ENCODE measurements around the gene ELL2. TPM values are rescaled to one million over a fixed set of nuclear protein-coding genes. Genes with fewer than 3 reads are reported as not detected.

The ELL2 gene
- total and polyA plus RNA-seq, 2 of the 13 experiments (the other 11 are each of a cell fraction or from before 2014, with no cell fraction given): 78.9 to 97.1 TPM

- peak; percentile 66; the same call in 1 of the 2 replicates for TF ChIP-seq ZNF670 (CRISPR knock-in tag; IDR thresholded peaks at IDR 0.05; ENCODE audit: borderline replicate concordance)
- no peak for TF ChIP-seq HINFP (CRISPR knock-in tag; IDR thresholded peaks at IDR 0.05; ENCODE audit: low read depth)
- TF ChIP-seq NFIB (CRISPR knock-in tag; IDR thresholded peaks at IDR 0.05; ENCODE audit: borderline replicate concordance): no peak
- peak; percentile 86; the same call in 1 of the 2 replicates for TF ChIP-seq EHMT2 (IDR thresholded peaks at IDR 0.05; ENCODE audit: borderline replicate concordance, low read depth, low read length)
- peak; percentile 87 for TF ChIP-seq FOXO1 (CRISPR knock-in tag; IDR thresholded peaks at IDR 0.05)
- peak; percentile 95 for TF ChIP-seq ZEB1 (IDR thresholded peaks at IDR 0.05; ENCODE audit: insufficient replicate concordance, low read depth)
- TF ChIP-seq ATF5 (CRISPR knock-in tag; IDR thresholded peaks at IDR 0.05; ENCODE audit: low read depth): no peak
- TF ChIP-seq ISX (CRISPR knock-in tag; conservative IDR thresholded peaks at IDR 0.05): no peak
- peak; percentile 96 for TF ChIP-seq FOXA3 (CRISPR knock-in tag; IDR thresholded peaks at IDR 0.05)
- peak; percentile 91 for TF ChIP-seq ZNF331 (CRISPR knock-in tag; IDR thresholded peaks at IDR 0.05)
- TF ChIP-seq NR2C2 (CRISPR knock-in tag; IDR thresholded peaks at IDR 0.05; ENCODE audit: borderline replicate concordance): peak; percentile 78
- TF ChIP-seq E2F5 (CRISPR knock-in tag; conservative IDR thresholded peaks at IDR 0.05): no peak
- peak; percentile 87; the same call in 1 of the 2 replicates for TF ChIP-seq ZNF772 (CRISPR knock-in tag; IDR thresholded peaks at IDR 0.05)
- no peak for TF ChIP-seq SUZ12 (IDR thresholded peaks at IDR 0.05; ENCODE audit: low read depth, low read length)
- TF ChIP-seq MED1 (CRISPR knock-in tag; IDR thresholded peaks at IDR 0.05): peak; percentile 97
- TF ChIP-seq ZNF543 (CRISPR knock-in tag; IDR thresholded peaks at IDR 0.05): peak; percentile 72; the same call in 1 of the 2 replicates
- peak; percentile 96 for TF ChIP-seq IKZF5 (CRISPR knock-in tag; IDR thresholded peaks at IDR 0.05)
- no peak for TF ChIP-seq ZBTB2 (CRISPR knock-in tag; IDR thresholded peaks at IDR 0.05; ENCODE audit: low read depth)
- TF ChIP-seq ZNF616 (CRISPR knock-in tag; IDR thresholded peaks at IDR 0.05; ENCODE audit: low read depth): no peak
- peak; percentile 94 for TF ChIP-seq POGZ (CRISPR knock-in tag; IDR thresholded peaks at IDR 0.05)
- peak; percentile 98 for TF ChIP-seq NR2F2 (IDR thresholded peaks at IDR 0.05; ENCODE audit: borderline replicate concordance, low read depth)
- peak; percentile 87 for TF ChIP-seq ZNF280D (CRISPR knock-in tag; IDR thresholded peaks at IDR 0.05)
Measured at GRCh38 chr5:95986937-95987520, 25.4 kb upstream of the ELL2 start (continued).

All from HepG2 (cell line).